ENCODE measurements around the gene UBTF. TPM values are rescaled to one million over a fixed set of nuclear protein-coding genes. Genes with fewer than 3 reads are reported as not detected.

The UBTF gene
- total and polyA plus RNA-seq, 9 of the 15 experiments (the other 6 are each of a cell fraction or from before 2014, with no cell fraction given), result 1.2 to 113 (median 83.6) TPM

DNA sequence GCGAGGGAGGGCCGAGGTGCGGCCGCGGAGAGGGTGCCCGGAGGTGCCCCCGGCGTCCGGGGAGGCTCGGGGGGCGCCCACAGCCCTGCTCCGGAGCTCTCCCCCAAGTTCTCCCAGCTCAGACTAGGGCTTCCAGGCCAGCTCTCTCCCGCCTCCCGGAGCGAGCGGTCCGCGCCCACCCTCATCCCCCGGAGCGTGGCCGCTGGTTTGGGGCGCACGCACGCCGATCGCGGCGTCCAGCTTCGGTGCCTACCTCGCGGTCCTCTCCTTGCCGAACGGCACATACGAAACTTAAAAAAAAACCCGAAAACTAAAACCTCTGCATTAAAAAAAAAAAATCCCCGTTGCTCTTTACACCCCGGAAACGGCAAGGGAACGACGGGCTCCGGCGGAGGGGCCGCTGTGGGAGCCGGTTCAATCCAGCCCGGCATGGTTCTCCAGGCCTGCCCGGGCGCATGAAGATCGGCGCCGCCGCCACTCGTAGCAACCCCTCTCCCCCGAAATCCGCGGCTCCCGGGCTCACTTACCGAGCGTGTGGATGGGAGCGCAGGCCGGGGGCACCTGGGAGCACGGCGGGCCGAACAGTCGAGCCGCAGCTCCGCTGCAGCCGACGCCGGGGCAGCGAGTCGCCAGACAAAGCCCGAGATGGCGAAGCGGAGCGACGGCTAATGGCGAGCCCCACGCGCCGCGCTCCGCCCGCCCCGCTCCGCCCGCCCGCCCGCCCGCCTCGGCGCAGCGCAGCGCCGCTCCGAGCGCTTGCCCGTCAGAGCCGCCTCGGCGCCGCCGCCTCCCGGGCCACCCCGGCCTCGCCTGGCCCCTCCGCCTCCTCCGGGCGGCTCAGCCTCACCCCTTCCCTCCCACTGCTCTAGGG is 973 bp upstream of the UBTF start (continued):
- TF ChIP-seq, protein P1, sequence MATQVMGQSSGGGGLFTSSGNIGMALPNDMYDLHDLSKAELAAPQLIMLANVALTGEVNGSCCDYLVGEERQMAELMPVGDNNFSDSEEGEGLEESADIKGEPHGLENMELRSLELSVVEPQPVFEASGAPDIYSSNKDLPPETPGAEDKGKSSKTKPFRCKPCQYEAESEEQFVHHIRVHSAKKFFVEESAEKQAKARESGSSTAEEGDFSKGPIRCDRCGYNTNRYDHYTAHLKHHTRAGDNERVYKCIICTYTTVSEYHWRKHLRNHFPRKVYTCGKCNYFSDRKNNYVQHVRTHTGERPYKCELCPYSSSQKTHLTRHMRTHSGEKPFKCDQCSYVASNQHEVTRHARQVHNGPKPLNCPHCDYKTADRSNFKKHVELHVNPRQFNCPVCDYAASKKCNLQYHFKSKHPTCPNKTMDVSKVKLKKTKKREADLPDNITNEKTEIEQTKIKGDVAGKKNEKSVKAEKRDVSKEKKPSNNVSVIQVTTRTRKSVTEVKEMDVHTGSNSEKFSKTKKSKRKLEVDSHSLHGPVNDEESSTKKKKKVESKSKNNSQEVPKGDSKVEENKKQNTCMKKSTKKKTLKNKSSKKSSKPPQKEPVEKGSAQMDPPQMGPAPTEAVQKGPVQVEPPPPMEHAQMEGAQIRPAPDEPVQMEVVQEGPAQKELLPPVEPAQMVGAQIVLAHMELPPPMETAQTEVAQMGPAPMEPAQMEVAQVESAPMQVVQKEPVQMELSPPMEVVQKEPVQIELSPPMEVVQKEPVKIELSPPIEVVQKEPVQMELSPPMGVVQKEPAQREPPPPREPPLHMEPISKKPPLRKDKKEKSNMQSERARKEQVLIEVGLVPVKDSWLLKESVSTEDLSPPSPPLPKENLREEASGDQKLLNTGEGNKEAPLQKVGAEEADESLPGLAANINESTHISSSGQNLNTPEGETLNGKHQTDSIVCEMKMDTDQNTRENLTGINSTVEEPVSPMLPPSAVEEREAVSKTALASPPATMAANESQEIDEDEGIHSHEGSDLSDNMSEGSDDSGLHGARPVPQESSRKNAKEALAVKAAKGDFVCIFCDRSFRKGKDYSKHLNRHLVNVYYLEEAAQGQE (IDR thresholded peaks at IDR 0.05; ENCODE audit: borderline replicate concordance), result peak; percentile 91
- TF ChIP-seq, protein P1 (CRISPR knock-in tag; IDR thresholded peaks at IDR 0.05; ENCODE audit: low read depth), result no peak
- TF ChIP-seq, protein P2, sequence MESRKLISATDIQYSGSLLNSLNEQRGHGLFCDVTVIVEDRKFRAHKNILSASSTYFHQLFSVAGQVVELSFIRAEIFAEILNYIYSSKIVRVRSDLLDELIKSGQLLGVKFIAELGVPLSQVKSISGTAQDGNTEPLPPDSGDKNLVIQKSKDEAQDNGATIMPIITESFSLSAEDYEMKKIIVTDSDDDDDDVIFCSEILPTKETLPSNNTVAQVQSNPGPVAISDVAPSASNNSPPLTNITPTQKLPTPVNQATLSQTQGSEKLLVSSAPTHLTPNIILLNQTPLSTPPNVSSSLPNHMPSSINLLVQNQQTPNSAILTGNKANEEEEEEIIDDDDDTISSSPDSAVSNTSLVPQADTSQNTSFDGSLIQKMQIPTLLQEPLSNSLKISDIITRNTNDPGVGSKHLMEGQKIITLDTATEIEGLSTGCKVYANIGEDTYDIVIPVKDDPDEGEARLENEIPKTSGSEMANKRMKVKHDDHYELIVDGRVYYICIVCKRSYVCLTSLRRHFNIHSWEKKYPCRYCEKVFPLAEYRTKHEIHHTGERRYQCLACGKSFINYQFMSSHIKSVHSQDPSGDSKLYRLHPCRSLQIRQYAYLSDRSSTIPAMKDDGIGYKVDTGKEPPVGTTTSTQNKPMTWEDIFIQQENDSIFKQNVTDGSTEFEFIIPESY (CRISPR knock-in tag; IDR thresholded peaks at IDR 0.05), result no peak
- TF ChIP-seq NR3C1 (CRISPR knock-in tag; IDR thresholded peaks at IDR 0.05) (no peak), RBM25 (IDR thresholded peaks at IDR 0.05; ENCODE audit: low read depth, low read length, severe bottlenecking) (no peak), DPF2 (IDR thresholded peaks at IDR 0.05) (no peak), KAT7 (CRISPR knock-in tag; IDR thresholded peaks at IDR 0.05; ENCODE audit: borderline replicate concordance) (0 out of 2 replicates have a peak, but pooled peaks have one; percentile 34), ZFP36 (IDR thresholded peaks at IDR 0.05; ENCODE audit: low read depth, low read length, partially characterized antibody) (no peak), FOXA1 (IDR thresholded peaks at IDR 0.05; ENCODE audit: borderline replicate concordance) (no peak), RB1 (IDR thresholded peaks at IDR 0.05; ENCODE audit: low read depth) (peak; percentile 34; the same call in 1 of the 2 replicates), ZNF696 (CRISPR knock-in tag; conservative IDR thresholded peaks at IDR 0.05) (no peak), YBX1 (IDR thresholded peaks at IDR 0.05) (no peak)
- TF ChIP-seq, protein P3, sequence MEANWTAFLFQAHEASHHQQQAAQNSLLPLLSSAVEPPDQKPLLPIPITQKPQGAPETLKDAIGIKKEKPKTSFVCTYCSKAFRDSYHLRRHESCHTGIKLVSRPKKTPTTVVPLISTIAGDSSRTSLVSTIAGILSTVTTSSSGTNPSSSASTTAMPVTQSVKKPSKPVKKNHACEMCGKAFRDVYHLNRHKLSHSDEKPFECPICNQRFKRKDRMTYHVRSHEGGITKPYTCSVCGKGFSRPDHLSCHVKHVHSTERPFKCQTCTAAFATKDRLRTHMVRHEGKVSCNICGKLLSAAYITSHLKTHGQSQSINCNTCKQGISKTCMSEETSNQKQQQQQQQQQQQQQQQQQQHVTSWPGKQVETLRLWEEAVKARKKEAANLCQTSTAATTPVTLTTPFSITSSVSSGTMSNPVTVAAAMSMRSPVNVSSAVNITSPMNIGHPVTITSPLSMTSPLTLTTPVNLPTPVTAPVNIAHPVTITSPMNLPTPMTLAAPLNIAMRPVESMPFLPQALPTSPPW (CRISPR knock-in tag; IDR thresholded peaks at IDR 0.05), result no peak
- TF ChIP-seq, protein P4, sequence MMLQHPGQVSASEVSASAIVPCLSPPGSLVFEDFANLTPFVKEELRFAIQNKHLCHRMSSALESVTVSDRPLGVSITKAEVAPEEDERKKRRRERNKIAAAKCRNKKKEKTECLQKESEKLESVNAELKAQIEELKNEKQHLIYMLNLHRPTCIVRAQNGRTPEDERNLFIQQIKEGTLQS (IDR thresholded peaks at IDR 0.05), result no peak
- TF ChIP-seq, protein P4 (CRISPR knock-in tag; conservative IDR thresholded peaks at IDR 0.05), result no peak

All from K562 (cell line).